K562 (cell line): ENCODE measurements around the gene CNIH3.

Experiments
- CC2D1A ChIP-seq: fragments of 450-650 bp; IDR thresholded peaks from 2 replicates; pipeline ENCODE4 v1.6.1; 2017; ENCODE audit warnings: mild to moderate bottlenecking
- DMBX1 ChIP-seq: fragments of 250-450 bp; sonication (Bioruptor Pico); IDR thresholded peaks from 2 replicates; pipeline ENCODE4 v1.8.0; 2022; ENCODE audit warnings: inconsistent platforms, mild to moderate bottlenecking, moderate library complexity, borderline replicate concordance
- HDAC6 ChIP-seq: IDR thresholded peaks from 2 replicates; pipeline ENCODE4 v1.6.1; 2012; ENCODE audit warnings: low read depth, mild to moderate bottlenecking, control low read depth, inconsistent platforms, low read length, moderate library complexity
- JUN ChIP-seq, 2 experiments: sonication (generic) in 1 of 2; formaldehyde crosslinking in 1 of 2; IDR thresholded peaks; 2 replicates each; pipeline versions ENCODE4 v1.6.1 to v1.8.0; 2012 to 2022; ENCODE audit warnings: borderline replicate concordance in 2 of 2, mild to moderate bottlenecking in 2 of 2, improper control_type of control experiment in 1 of 2, low read depth in 1 of 2, low read length in 1 of 2, missing genetic modification reagents in 1 of 2
- NFRKB ChIP-seq: fragments of 450-650 bp; IDR thresholded peaks from 2 replicates; pipeline ENCODE4 v1.6.1; 2016; ENCODE audit warnings: low read depth
- NFYB ChIP-seq: IDR thresholded peaks from 2 replicates; pipeline ENCODE4 v1.6.1; 2011; ENCODE audit warnings: mild to moderate bottlenecking, moderate library complexity; ENCODE audit not compliant: insufficient read length; ENCODE audit errors: extremely low read depth
- SMARCA4 ChIP-seq: fragments of 450-650 bp; IDR thresholded peaks from 2 replicates; pipeline ENCODE4 v1.6.1; 2016
- SREBF2 ChIP-seq: sonication (generic); formaldehyde crosslinking; IDR thresholded peaks from 2 replicates; pipeline ENCODE4 v1.4.0; 2020; ENCODE audit warnings: mild to moderate bottlenecking, missing genetic modification reagents

DNA sequence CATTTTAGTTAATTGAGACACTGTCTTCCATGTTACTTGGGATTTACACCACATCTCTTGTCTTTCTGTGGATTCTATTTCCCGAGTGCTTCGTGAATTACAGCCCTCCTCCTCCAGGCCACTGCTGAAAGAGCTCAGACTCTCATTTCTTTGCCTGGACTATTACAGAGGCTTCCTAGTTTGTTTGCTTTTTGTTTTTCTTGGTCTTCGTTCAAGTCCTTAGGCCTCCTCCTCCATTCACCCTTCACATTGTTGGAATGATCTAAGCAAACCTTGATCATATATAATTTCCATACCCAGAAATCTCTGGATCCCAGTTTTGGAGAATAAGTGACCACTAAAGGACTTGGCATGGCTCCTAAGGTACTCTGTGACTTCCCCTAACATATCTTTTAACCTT is 94.1 kb downstream of the CNIH3 start:
- TF ChIP-seq NFYB (no peak), HDAC6 (no peak), SREBF2 (CRISPR knock-in tag) (no peak), SMARCA4 (no peak), CC2D1A (no peak), JUN (IDR thresholded peaks at IDR 0.05; ENCODE audit: borderline replicate concordance, low read depth, low read length) (no peak), JUN (CRISPR knock-in tag; IDR thresholded peaks at IDR 0.05; ENCODE audit: borderline replicate concordance) (no peak), DMBX1 (CRISPR knock-in tag) (no peak), NFRKB (no peak)
